AG04449 (cell line): ENCODE measurements around the gene PLCE1.
"Not testable (repeated sequence)": the region's sequence is repeated elsewhere in the genome, so short reads cannot be mapped to it uniquely, and the experiment has no call there.

Experiments
- CTCF ChIA-PET: fragments of 350-600 bp; formaldehyde crosslinking; extraction: SDS; loops from one replicate; lab custom pipeline; 2021; ENCODE audit warnings: antibody characterized with exemption; lab: Yijun Ruan, JAX
- POLR2A ChIA-PET: fragments of 400-600, 350-600 bp; formaldehyde crosslinking; extraction: SDS; loops from one replicate; lab custom pipeline; 2020; ENCODE audit warnings: antibody characterized with exemption, inconsistent platforms; lab: Yijun Ruan, JAX
- DNase-seq: peaks from one replicate; pipeline ENCODE4 v3.0.0-alpha.2; 2010; ENCODE audit warnings: low read depth, low spot score
- H3K4me3 ChIP-seq: 2 replicates; pipeline ENCODE4 v1.5.1; 2011; ENCODE audit warnings: low read depth, mild to moderate bottlenecking, control low read depth, low read length
- CTCF ChIP-seq: IDR thresholded peaks from one replicate; pipeline ENCODE4 v1.5.1; 2011; ENCODE audit warnings: mild to moderate bottlenecking, moderate library complexity, low read length, control low read depth, inconsistent platforms; ENCODE audit not compliant: insufficient read depth; ENCODE audit errors: missing control alignments

PLCE1 gene

GRCh38 chr10:93954299-93954698, 39.4 kb upstream of the PLCE1 start:
- ChIA-PET CTCF (interaction anchor here (0.7 to 1.0 kb wide), 3 partner anchors 37 to 490 kb away, joined by 3 to 5 read pairs (median 3); no protein-coding TSS in a partner anchor), POLR2A (no interaction called here)
- TF ChIP-seq CTCF, result no peak
- DNase-seq, result no peak
- no peak overlapping the region for H3K4me3 ChIP-seq

- CTCF ChIA-PET, result interaction anchor here (0.7 to 1.0 kb wide), 2 partner anchors 37 to 39 kb away, joined by 3 to 5 read pairs; no protein-coding TSS in a partner anchor
- no peak overlapping the region for H3K4me3 ChIP-seq
- no peak for DNase-seq
- POLR2A ChIA-PET, result no interaction called here
- no peak for TF ChIP-seq CTCF
Measured at GRCh38 chr10:93954726-93955363, 38.9 kb upstream of the PLCE1 start.

GRCh38 chr10:93958834-93959233, 34.9 kb upstream of the PLCE1 start:
- no peak overlapping the region for H3K4me3 ChIP-seq
- ChIA-PET CTCF (interaction anchor here (0.9 kb wide), 1 partner anchor 42 kb away, joined by 4 read pairs; no protein-coding TSS in a partner anchor), POLR2A (no interaction called here)
- TF ChIP-seq CTCF, result no peak
- no peak for DNase-seq

GRCh38 chr10:93960988-93961387, 32.7 kb upstream of the PLCE1 start:
- DNase-seq, CTCF ChIA-PET, POLR2A ChIA-PET, H3K4me3 ChIP-seq: not testable (repeated sequence)

GRCh38 chr10:93962973-93963372, 30.8 kb upstream of the PLCE1 start:
- H3K4me3 ChIP-seq, result no peak overlapping the region
- DNase-seq, result no peak
- ChIA-PET POLR2A (no interaction called here), CTCF (interaction anchor here (0.6 to 1.2 kb wide), 3 partner anchors 13 to 46 kb away, joined by 3 to 6 read pairs (median 3); no protein-coding TSS in a partner anchor)
- TF ChIP-seq CTCF, result no peak

GRCh38 chr10:93963434-93963833, 30.3 kb upstream of the PLCE1 start:
- POLR2A ChIA-PET, result no interaction called here
- DNase-seq, result no peak
- CTCF ChIA-PET, result interaction anchor here (0.6 to 1.2 kb wide), 3 partner anchors 12 to 47 kb away, joined by 3 to 6 read pairs (median 3); no protein-coding TSS in a partner anchor
- TF ChIP-seq CTCF, result no peak
- H3K4me3 ChIP-seq, result no peak overlapping the region
